Activated CD4-positive, alpha-beta T cell treated with anti-CD3 and anti-CD28 coated beads, Interleukin-2, amount 50 U/mL, for 1 hour (primary cell): ENCODE data around the gene CD1D.
"Not testable (repeated sequence)": the region's sequence is repeated elsewhere in the genome, so short reads cannot be mapped to it uniquely, and the experiment has no call there.

Experiments used
- DNase-seq: peaks from one replicate; pipeline ENCODE4 v3.0.0-alpha.2; 2020

Gene CD1D

GRCh38 chr1:158176849-158177699 lies 3.6 kb upstream of the CD1D start:
- not testable (repeated sequence) for DNase-seq

DNA sequence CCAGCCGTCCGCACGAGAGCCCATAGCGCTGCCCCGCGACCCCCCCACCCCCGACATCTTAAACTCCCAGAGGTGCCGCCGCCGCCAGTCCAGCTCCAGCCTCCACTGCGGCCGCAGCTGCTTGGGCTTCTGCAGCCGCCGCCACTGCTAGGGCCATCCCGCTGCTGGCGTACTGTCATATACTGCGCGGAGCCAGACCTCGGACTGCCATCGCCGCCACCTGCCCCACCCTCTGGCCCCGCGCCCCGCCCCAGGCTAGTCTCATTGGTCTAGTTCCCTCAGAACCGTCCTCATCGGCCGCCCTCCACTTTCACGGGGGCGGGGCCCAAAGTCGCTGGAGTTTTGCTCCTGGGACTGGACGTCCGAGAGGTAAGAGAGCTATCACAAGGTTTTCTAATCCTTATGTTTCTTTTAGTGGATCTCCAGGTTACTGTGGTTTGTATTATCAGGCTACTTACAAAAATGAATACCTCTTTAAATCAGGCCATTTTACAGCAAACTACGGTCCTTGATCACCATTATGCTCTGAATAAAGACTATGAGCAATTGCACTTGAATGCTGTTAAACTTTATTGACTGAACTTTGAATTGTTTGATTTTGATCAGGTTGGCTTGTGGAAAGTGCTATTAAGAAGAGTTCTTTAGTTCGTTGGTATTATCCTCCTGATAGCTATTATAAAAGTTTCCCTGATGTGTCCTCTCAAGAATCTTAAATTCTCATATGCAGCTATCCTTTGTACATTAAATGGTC lies 2.8 kb upstream of the CD1D start:
- DNase-seq, result no peak

- no peak for DNase-seq
Observed at GRCh38 chr1:158179301-158180041, 1.2 kb upstream of the CD1D start.

GRCh38 chr1:158181577-158181922 lies 855 bp downstream of the CD1D start:
- DNase-seq, result no peak

DNA sequence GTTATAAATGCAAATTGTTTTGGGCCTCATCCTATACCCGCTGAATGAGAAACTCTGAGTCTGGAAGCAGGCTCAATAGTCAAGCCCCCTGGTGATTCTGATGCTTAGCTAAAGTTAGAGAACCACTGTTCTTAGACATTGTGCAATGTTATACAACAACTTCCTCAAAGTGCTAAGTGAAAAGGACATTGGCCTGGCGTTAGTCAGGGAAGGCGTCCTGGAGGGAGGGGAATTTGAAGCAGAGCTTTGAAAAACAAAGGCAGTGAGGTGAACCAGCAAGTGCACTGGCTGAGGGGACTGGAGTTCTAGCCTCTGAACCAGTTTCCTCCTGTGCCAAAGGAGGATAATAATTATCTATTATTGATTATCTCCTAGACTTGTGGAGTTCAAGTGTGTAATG lies 5.1 kb downstream of the CD1D start:
- DNase-seq, result no peak

DNA sequence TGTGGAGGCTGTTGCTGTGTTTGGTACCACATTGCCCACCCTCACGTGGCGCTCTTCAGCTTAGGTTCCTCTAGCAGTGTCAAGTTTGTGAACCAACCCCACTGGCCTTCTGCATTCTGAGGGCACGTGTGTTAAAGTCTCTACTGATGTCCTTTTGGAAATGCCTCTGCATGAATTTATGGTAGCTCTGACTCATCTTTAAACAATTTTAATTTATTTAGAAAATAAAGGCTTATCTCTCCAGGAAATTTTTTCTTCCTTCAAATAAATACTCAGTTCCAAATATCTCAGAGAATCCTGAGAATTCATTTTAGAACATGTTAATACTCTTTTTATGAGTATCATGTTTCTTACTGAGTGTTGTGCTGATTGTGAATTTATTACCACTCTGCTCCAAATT lies 5.5 kb downstream of the CD1D start:
- DNase-seq, result no peak

- DNase-seq, result no peak
Observed at GRCh38 chr1:158188611-158189010, 7.9 kb downstream of the CD1D start.

GRCh38 chr1:158189624-158190023 lies 8.9 kb downstream of the CD1D start:
- no peak for DNase-seq

GRCh38 chr1:158191299-158191698 lies 10.6 kb downstream of the CD1D start:
- no peak for DNase-seq

GRCh38 chr1:158196461-158196860 lies 15.8 kb downstream of the CD1D start:
- DNase-seq, result no peak

- DNase-seq, result no peak
Observed at GRCh38 chr1:158199849-158200248, 19.2 kb downstream of the CD1D start.

- DNase-seq, result no peak
Observed at GRCh38 chr1:158200527-158200926, 19.8 kb downstream of the CD1D start.

- DNase-seq, result no peak
Observed at GRCh38 chr1:158203693-158204457, 23.2 kb downstream of the CD1D start.

- no peak for DNase-seq
Observed at GRCh38 chr1:158204458-158204827, 23.7 kb downstream of the CD1D start.

GRCh38 chr1:158208586-158209116 lies 28.0 kb downstream of the CD1D start:
- no peak for DNase-seq

GRCh38 chr1:158212320-158212719 lies 31.6 kb downstream of the CD1D start:
- no peak for DNase-seq

- not testable (repeated sequence) for DNase-seq
Observed at GRCh38 chr1:158223445-158223844, 42.8 kb downstream of the CD1D start.

GRCh38 chr1:158227904-158228623 lies 47.4 kb downstream of the CD1D start:
- DNase-seq, result no peak
